ENCODE results near the gene LPAR1. TPM values are rescaled to one million over a fixed set of nuclear protein-coding genes. Genes with fewer than 3 reads are reported as not detected.

Gene LPAR1
- total and polyA plus RNA-seq, 12 donors, result 9.6 to 65.2 (median 22.4) TPM

- intact Hi-C loops (cut with DNase I), result no loop called here
- TF ChIP-seq, protein P1, sequence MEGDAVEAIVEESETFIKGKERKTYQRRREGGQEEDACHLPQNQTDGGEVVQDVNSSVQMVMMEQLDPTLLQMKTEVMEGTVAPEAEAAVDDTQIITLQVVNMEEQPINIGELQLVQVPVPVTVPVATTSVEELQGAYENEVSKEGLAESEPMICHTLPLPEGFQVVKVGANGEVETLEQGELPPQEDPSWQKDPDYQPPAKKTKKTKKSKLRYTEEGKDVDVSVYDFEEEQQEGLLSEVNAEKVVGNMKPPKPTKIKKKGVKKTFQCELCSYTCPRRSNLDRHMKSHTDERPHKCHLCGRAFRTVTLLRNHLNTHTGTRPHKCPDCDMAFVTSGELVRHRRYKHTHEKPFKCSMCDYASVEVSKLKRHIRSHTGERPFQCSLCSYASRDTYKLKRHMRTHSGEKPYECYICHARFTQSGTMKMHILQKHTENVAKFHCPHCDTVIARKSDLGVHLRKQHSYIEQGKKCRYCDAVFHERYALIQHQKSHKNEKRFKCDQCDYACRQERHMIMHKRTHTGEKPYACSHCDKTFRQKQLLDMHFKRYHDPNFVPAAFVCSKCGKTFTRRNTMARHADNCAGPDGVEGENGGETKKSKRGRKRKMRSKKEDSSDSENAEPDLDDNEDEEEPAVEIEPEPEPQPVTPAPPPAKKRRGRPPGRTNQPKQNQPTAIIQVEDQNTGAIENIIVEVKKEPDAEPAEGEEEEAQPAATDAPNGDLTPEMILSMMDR (IDR thresholded peaks at IDR 0.05), result peak in 4 of 6 experiments; percentile 27 to 54 (median 46)
- TF ChIP-seq POLR2A (IDR thresholded peaks at IDR 0.05), result no peak
- H3K27me3 ChIP-seq, result peaks cover 5% of the 10 kb centered on the region
- H3K27ac ChIP-seq, result peak overlapping the region in 2 of 5 donors; percentile 82 to 92
- H3K36me3 ChIP-seq (replicated peaks in 1 of 2), result no peaks in the 10 kb centered on the region
- 10 to 20% (median 16%) methylated on average over 15 of the region's 15 CpGs for WGBS, 4 donors
- peak; percentile 22 to 81 (median 30) for DNase-seq
- H3K4me3 ChIP-seq, result peak overlapping the region in 1 of 4 donors; percentile 72
- H3K9me3 ChIP-seq (replicated peaks in 1 of 3), result no peaks in the 10 kb centered on the region
- H3K4me1 ChIP-seq (replicated peaks in 1 of 2), result peaks cover 0 to 17% of the 10 kb centered on the region in 2 donors
These were observed 1.9 kb downstream of the LPAR1 start for GRCh38 chr9:111036429-111036789.

DNA sequence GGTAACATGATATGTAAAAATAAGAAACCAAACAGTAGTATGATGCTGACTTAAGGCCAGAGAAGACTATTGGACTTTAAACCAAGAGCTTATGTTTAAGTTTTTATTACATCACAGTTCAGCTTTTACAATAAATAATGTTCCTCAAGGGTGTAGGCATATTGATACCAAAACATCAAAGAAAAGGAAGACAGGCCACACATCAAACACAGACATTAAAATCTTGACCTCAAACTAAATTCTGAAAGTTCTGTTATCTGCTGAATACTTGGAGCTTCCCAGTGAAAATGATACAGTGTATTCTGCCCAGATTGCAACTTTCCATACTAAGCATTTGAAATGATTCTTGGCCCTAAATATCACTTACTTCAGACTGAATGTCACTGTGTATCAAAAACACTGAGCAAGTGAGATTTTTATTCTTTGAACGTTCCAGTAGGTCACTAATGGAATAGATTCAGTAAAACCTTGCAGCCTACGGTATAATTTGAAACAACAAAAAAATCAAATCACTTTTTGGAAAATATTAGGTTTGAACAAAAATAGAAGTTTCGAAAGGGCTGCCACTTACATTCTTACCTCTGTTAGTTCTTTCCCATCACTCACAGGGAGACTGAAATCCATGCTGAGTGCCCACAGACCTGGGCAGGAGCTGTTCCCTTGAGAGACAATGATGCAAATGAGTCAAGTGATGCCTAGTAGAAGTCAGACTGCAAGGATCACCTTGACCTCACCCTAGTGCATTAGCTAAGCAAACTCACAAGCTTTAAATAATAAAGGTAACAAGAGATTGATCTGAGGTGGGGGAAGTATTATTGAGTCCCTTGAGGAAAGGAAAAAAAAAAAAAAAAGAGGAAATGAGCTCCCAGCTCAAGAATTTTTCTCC lies 2.5 kb downstream of the LPAR1 start:
- Histone ChIP-seq H3K36me3 (replicated peaks in 1 of 2) (no peaks in the 10 kb centered on the region), H3K4me3 (peak overlapping the region in 1 of 4 donors; percentile 72), H3K27ac (peak overlapping the region in 2 of 5 donors; percentile 41 to 82), H3K4me1 (replicated peaks in 1 of 2) (peaks cover 0 to 17% of the 10 kb centered on the region in 2 donors), H3K27me3 (peaks cover 5% of the 10 kb centered on the region), H3K9me3 (replicated peaks in 1 of 3) (no peaks in the 10 kb centered on the region)
- TF ChIP-seq, protein P1 (IDR thresholded peaks at IDR 0.05), result no peak
- TF ChIP-seq POLR2A (IDR thresholded peaks at IDR 0.05), result no peak
- intact Hi-C loops (cut with DNase I), result no loop called here
- 56 to 70% (median 69%) methylated on average over 3 of the region's 3 CpGs for WGBS, 4 donors
- DNase-seq, result no peak

- Histone ChIP-seq H3K27ac (peak overlapping the region in 1 of 5 donors; percentile 41), H3K27me3 (peaks cover 5% of the 10 kb centered on the region), H3K4me1 (replicated peaks in 1 of 2) (peaks cover 0 to 17% of the 10 kb centered on the region in 2 donors), H3K9me3 (replicated peaks in 1 of 3) (no peaks in the 10 kb centered on the region), H3K36me3 (replicated peaks in 1 of 2) (no peaks in the 10 kb centered on the region), H3K4me3 (peak overlapping the region in 1 of 4 donors; percentile 72)
- no peak for TF ChIP-seq POLR2A (IDR thresholded peaks at IDR 0.05)
- TF ChIP-seq, protein P1 (IDR thresholded peaks at IDR 0.05), result no peak
- WGBS, 4 donors, result 71 to 74% (median 72%) methylated on average over 9 of the region's 9 CpGs
- DNase-seq, result no peak
- intact Hi-C loops (cut with DNase I), result no loop called here
These were observed 3.3 kb downstream of the LPAR1 start for GRCh38 chr9:111034898-111035539.

DNA sequence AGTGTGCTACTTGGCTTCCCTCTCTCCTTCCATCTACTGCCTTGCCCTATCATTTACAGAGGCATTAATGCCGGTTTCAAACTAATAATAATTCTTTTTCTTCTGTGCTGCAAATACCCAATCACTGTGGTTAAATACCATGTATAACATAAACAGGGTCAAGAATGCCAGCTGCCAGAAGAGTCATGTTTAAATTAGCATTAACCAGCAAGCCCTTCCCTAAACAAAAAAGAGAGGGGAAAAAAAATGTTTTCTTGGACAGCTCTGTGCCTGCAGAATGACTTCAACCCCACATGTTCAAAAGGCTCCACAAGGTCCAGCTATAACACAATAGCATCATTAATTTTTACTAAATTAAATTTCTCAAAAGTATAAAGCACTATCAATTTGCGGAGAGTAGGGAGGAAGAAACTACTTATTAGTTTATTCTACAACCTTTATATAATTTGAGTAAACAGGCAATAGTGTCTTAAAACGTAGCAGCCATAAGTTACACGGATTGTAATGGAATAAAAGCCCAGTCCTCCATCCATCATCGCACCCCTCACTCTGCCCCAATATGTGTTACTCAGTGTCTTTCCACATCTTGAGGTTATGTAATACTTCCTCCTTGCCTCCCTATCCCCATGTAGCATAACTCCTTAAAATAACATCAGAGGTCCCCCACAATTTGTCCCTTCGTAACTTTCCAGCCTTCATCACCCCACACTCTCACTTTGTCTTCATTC lies 3.9 kb downstream of the LPAR1 start:
- TF ChIP-seq, protein P1 (IDR thresholded peaks at IDR 0.05), result no peak
- no peak for TF ChIP-seq POLR2A (IDR thresholded peaks at IDR 0.05)
- peak overlapping the region in 1 of 5 donors; percentile 41 for H3K27ac ChIP-seq
- peaks cover 5% of the 10 kb centered on the region for H3K27me3 ChIP-seq
- H3K36me3 ChIP-seq (replicated peaks in 1 of 2), result no peaks in the 10 kb centered on the region
- DNase-seq, result no peak
- peak overlapping the region in 1 of 4 donors; percentile 72 for H3K4me3 ChIP-seq
- intact Hi-C loops (cut with DNase I), result no loop called here
- peaks cover 0 to 17% of the 10 kb centered on the region in 2 donors for H3K4me1 ChIP-seq (replicated peaks in 1 of 2)
- H3K9me3 ChIP-seq (replicated peaks in 1 of 3), result no peaks in the 10 kb centered on the region
- WGBS, 4 donors, result 62 to 75% (median 63%) methylated on average over 6 of the region's 6 CpGs

All from adrenal gland (tissue), 12 donors.